Upper lobe of left lung (tissue), 6 donors: Measurements from ENCODE around the gene EHD4. TPM values are rescaled to one million over a fixed set of nuclear protein-coding genes. Genes with fewer than 3 reads are reported as not detected.

ENCODE experiments used
- ATAC-seq, 2 donors: fragments of 200-7000 bp; cut with Tn5 transposase; one replicate each; pipeline ENCODE4 v1.9.1; 2022; ENCODE audit warnings: mild to moderate bottlenecking in 2 of 2, moderate library complexity in 2 of 2; ENCODE audit not compliant: low FRiP score in 2 of 2
- DNase-seq, 2 donors: peaks; one replicate each; pipeline ENCODE4 v3.0.0-alpha.2; 2019 to 2020
- H3K27ac ChIP-seq, 4 donors: fragments of 200-600 bp; sonication (generic); one replicate each; pipeline ENCODE4 v1.5.1; 2016 to 2019
- H3K27me3 ChIP-seq, 4 donors: fragments of 200-600 bp; sonication (generic); one replicate each; pipeline ENCODE4 v1.5.1; 2017 to 2019
- H3K36me3 ChIP-seq, 4 donors: fragments of 200-600 bp; sonication (generic); one replicate each; pipeline ENCODE4 v1.5.1; 2016 to 2019
- H3K4me1 ChIP-seq, 4 donors: fragments of 200-600 bp; sonication (generic); one replicate each; pipeline ENCODE4 v1.5.1; 2018 to 2019
- H3K4me3 ChIP-seq, 4 donors: fragments of 200-600 bp; sonication (generic); one replicate each; pipeline ENCODE4 v1.5.1; 2017 to 2019; ENCODE audit warnings: mild to moderate bottlenecking in 2 of 4, moderate library complexity in 1 of 4
- H3K9me3 ChIP-seq, 4 donors: fragments of 200-600 bp; sonication (generic); one replicate each; pipeline ENCODE4 v1.5.1; 2018 to 2019
- EP300 ChIP-seq, 4 donors: sonication (generic); formaldehyde crosslinking; IDR thresholded peaks; one replicate each; pipeline ENCODE4 v1.5.1; 2017; ENCODE audit warnings: antibody characterized with exemption in 4 of 4, control low read depth in 2 of 4
- POLR2A ChIP-seq, 4 donors: fragments of 450-650 bp; IDR thresholded peaks; one replicate each; pipeline ENCODE4 v1.5.1; 2016 to 2017; ENCODE audit warnings: antibody characterized with exemption in 4 of 4, mild to moderate bottlenecking in 2 of 4
- POLR2AphosphoS5 ChIP-seq, 2 donors: sonication (generic); formaldehyde crosslinking; IDR thresholded peaks; one replicate each; pipeline ENCODE4 v1.5.1; 2017; ENCODE audit warnings: antibody characterized with exemption in 2 of 2
- WGBS, 2 donors: methylation state at CpG; one replicate each; pipeline ENCODE4 v1.1.5; 2017 to 2018; 5-methylcytosine and 5-hydroxymethylcytosine counted together
- total RNA-seq, 6 donors: library from RNA; depleted of rRNA in 4 of 6; stranded (reverse); fragments of >200 nt in 4 of 6; gene quantifications; one replicate each; pipeline versions ENCODE4 v1.1.0 to v1.2.1, GENCODE V29; 2016 to 2021
- TF ChIP-seq, protein P1 (sequence below), 6 experiments: fragments of 450-650 bp in 4 of 6; fragments of 200-600 bp in 2 of 6; sonication (generic) in 2 of 6; IDR thresholded peaks; one replicate each; pipeline ENCODE4 v1.5.1; 2016 to 2019; ENCODE audit warnings: antibody characterized with exemption in 6 of 6
- donor health status: DM: no; HTN: no; CAD: no; lungs with moderate emphysema.
- donor health status: DM: no; HTN: yes; CAD: no; lungs with severe emphysema.

EHD4 gene
- total RNA-seq, 6 donors from 2014 or later = 23.0 to 46.4 (median 31.5) TPM

DNA sequence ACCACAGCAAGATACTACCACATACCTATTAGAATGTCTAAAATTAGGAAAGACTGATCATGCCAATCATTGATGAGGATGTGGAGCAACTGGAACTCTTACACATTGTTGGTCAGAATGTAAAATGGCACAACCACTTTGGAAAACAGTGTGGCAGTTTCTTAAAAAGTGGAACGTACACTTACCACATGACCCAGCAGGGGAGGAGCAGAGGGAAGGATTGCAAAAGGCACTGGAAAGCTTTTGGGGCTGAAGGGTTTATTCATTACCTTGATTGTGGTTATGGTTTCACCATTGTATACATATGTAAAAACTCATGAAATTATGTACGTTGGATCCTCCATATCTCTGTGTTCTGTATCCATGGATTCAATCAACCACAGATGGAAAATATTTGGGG lies 3.3 kb upstream of the EHD4 start:
- H3K27me3 ChIP-seq = no peaks in the 10 kb centered on the region
- 51 to 56% methylated on average over 2 of the region's 2 CpGs for WGBS, 2 donors
- H3K4me1 ChIP-seq = peaks cover 7 to 19% (median 14%) of the 10 kb centered on the region in 4 donors
- TF ChIP-seq POLR2AphosphoS5 (IDR thresholded peaks at IDR 0.05) (no peak), EP300 (IDR thresholded peaks at IDR 0.05) (no peak), POLR2A (IDR thresholded peaks at IDR 0.05) (no peak)
- TF ChIP-seq, protein P1, sequence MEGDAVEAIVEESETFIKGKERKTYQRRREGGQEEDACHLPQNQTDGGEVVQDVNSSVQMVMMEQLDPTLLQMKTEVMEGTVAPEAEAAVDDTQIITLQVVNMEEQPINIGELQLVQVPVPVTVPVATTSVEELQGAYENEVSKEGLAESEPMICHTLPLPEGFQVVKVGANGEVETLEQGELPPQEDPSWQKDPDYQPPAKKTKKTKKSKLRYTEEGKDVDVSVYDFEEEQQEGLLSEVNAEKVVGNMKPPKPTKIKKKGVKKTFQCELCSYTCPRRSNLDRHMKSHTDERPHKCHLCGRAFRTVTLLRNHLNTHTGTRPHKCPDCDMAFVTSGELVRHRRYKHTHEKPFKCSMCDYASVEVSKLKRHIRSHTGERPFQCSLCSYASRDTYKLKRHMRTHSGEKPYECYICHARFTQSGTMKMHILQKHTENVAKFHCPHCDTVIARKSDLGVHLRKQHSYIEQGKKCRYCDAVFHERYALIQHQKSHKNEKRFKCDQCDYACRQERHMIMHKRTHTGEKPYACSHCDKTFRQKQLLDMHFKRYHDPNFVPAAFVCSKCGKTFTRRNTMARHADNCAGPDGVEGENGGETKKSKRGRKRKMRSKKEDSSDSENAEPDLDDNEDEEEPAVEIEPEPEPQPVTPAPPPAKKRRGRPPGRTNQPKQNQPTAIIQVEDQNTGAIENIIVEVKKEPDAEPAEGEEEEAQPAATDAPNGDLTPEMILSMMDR (IDR thresholded peaks at IDR 0.05) = no peak
- DNase-seq (no peak), ATAC-seq (no peak)
- H3K4me3 ChIP-seq = no peak overlapping the region
- no peak overlapping the region for H3K27ac ChIP-seq
- no peaks in the 10 kb centered on the region for H3K9me3 ChIP-seq
- H3K36me3 ChIP-seq = no peaks in the 10 kb centered on the region

DNA sequence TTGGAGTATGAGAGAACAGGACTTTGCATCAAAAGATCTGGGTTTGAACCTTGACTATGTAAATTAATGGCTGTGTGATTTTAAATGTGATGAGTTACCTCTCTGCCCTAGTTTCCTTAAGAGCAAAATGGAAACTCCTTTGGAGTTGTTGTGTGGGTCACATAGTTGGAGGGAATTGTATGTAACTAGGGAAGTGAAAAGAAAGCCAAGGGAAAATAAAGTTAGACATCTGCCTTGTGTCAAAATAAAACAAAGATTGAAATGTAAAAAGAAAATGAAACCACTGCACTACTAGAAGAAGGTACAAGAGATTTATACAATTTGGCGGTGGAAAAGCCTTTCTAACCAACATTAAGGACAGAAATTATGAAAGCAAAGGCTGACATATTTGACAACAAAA lies 1.7 kb upstream of the EHD4 start:
- H3K9me3 ChIP-seq = no peaks in the 10 kb centered on the region
- ATAC-seq (no peak), DNase-seq (no peak)
- no peaks in the 10 kb centered on the region for H3K36me3 ChIP-seq
- no peak overlapping the region for H3K27ac ChIP-seq
- no peaks in the 10 kb centered on the region for H3K27me3 ChIP-seq
- no peak overlapping the region for H3K4me3 ChIP-seq
- 89 to 93% methylated on average over 1 of the region's 1 CpG for WGBS, 2 donors
- TF ChIP-seq EP300 (IDR thresholded peaks at IDR 0.05) (no peak), POLR2AphosphoS5 (IDR thresholded peaks at IDR 0.05) (no peak), POLR2A (IDR thresholded peaks at IDR 0.05) (no peak)
- TF ChIP-seq, protein P1 (IDR thresholded peaks at IDR 0.05) = no peak
- H3K4me1 ChIP-seq = peaks cover 21 to 36% (median 24%) of the 10 kb centered on the region in 4 donors

GRCh38 chr15:41971895-41972252 lies 483 bp downstream of the EHD4 start:
- no peak for TF ChIP-seq EP300 (IDR thresholded peaks at IDR 0.05)
- no peak for TF ChIP-seq POLR2AphosphoS5 (IDR thresholded peaks at IDR 0.05)
- peak overlapping the region; percentile 69 to 97 (median 92) for H3K4me3 ChIP-seq
- 1% methylated on average over 15 to 39 of the region's 46 CpGs for WGBS, 2 donors
- no peaks in the 10 kb centered on the region for H3K27me3 ChIP-seq
- peaks cover 32 to 56% (median 43%) of the 10 kb centered on the region in 4 donors for H3K4me1 ChIP-seq
- DNase-seq (peak in 1 of 2 donors; percentile 92), ATAC-seq (peak in 1 of 2 donors; percentile 62)
- no peaks in the 10 kb centered on the region for H3K9me3 ChIP-seq
- H3K27ac ChIP-seq = peak overlapping the region; percentile 92 to 95 (median 93)
- no peaks in the 10 kb centered on the region for H3K36me3 ChIP-seq

DNA sequence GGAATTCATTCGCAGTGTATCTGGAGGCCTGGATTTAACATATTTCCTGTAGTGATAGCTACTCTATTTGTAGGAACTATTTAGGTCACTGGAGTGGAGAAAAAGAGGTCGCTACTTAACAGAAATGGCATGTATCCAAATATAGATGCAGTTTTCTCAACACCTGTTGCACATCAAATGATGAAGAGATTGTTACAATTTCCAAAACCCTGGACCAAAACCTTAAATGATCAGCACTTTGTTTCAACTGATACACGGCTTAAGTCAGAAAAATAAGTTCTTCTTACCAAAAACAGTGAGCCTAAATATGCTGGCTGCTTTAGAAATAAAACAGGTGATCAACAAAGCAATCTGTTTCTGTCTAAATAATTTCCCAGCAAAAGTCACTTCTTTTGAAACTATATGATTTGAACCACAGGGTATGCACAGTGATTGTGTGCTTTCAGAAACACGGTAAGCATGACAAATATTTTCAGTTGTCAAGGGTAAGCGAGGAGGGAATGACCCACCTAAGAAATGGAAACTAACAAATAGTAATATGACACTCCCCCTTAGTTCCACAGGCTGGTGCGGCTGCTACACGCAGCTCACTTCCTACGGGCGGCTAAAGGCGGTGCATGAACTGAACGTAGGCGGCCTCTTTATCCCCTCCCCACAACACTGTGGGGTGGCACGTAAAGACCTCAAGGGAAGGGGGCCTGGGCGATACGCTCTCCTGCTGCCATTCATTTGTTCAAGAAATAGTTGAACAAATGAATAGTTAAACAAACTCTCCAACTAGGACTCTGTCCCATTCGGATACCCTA lies 1.1 kb downstream of the EHD4 start:
- H3K36me3 ChIP-seq = no peaks in the 10 kb centered on the region
- peaks cover 32 to 62% (median 48%) of the 10 kb centered on the region in 4 donors for H3K4me1 ChIP-seq
- H3K4me3 ChIP-seq = peak overlapping the region; percentile 69 to 97 (median 92)
- ATAC-seq (peak; percentile 66 to 82), DNase-seq (peak in 1 of 2 donors; percentile 77)
- TF ChIP-seq POLR2AphosphoS5 (IDR thresholded peaks at IDR 0.05) (peak in 1 of 2 donors; percentile 74), EP300 (IDR thresholded peaks at IDR 0.05) (no peak), POLR2A (IDR thresholded peaks at IDR 0.05) (peak in 3 of 4 donors; percentile 21 to 71 (median 68))
- TF ChIP-seq, protein P1 (IDR thresholded peaks at IDR 0.05) = peak in 2 of 6 experiments; percentile 21 to 38
- no peaks in the 10 kb centered on the region for H3K9me3 ChIP-seq
- no peaks in the 10 kb centered on the region for H3K27me3 ChIP-seq
- WGBS, 2 donors = 4 to 6% methylated on average over 16 of the region's 16 CpGs
- peak overlapping the region; percentile 92 to 95 (median 93) for H3K27ac ChIP-seq

GRCh38 chr15:41970456-41970855 lies 1.9 kb downstream of the EHD4 start:
- no peaks in the 10 kb centered on the region for H3K9me3 ChIP-seq
- peak overlapping the region; percentile 44 to 95 (median 78) for H3K27ac ChIP-seq
- WGBS, 2 donors = 76 to 82% methylated on average over 1 of the region's 1 CpG
- H3K36me3 ChIP-seq = no peaks in the 10 kb centered on the region
- no peaks in the 10 kb centered on the region for H3K27me3 ChIP-seq
- TF ChIP-seq, protein P1 (IDR thresholded peaks at IDR 0.05) = no peak
- no peak for TF ChIP-seq POLR2AphosphoS5 (IDR thresholded peaks at IDR 0.05)
- no peak for TF ChIP-seq POLR2A (IDR thresholded peaks at IDR 0.05)
- TF ChIP-seq EP300 (IDR thresholded peaks at IDR 0.05) = no peak
- ATAC-seq = no peak
- H3K4me1 ChIP-seq = peaks cover 32 to 70% (median 54%) of the 10 kb centered on the region in 4 donors
- H3K4me3 ChIP-seq = peak overlapping the region in 2 of 4 donors; percentile 96 to 97
- DNase-seq = no peak
